ENCODE measurements around the gene TTLL9. TPM values are rescaled to one million over a fixed set of nuclear protein-coding genes. Genes with fewer than 3 reads are reported as not detected.

Gene TTLL9
- total RNA-seq, 1 donor from 2014 or later: 0.37 TPM

GRCh38 chr20:31988430-31989015, 118.1 kb downstream of the TTLL9 start:
- DNase-seq (ENCODE audit: low spot score): no peak
- Mint-ChIP-seq H3K4me3 (ENCODE audit: unreplicated experiment) (no peak overlapping the region), H3K9me3 (ENCODE audit: low read depth) (no peaks in the 10 kb centered on the region), H3K27ac (ENCODE audit: unreplicated experiment) (no peak overlapping the region), H3K4me1 (ENCODE audit: low read depth) (no peaks in the 10 kb centered on the region), H3K36me3 (ENCODE audit: low read depth) (no peaks in the 10 kb centered on the region), H3K27me3 (ENCODE audit: low read depth) (peaks cover 20% of the 10 kb centered on the region)
- no peak for TF ChIP-seq CTCF (IDR thresholded peaks at IDR 0.05)

DNA sequence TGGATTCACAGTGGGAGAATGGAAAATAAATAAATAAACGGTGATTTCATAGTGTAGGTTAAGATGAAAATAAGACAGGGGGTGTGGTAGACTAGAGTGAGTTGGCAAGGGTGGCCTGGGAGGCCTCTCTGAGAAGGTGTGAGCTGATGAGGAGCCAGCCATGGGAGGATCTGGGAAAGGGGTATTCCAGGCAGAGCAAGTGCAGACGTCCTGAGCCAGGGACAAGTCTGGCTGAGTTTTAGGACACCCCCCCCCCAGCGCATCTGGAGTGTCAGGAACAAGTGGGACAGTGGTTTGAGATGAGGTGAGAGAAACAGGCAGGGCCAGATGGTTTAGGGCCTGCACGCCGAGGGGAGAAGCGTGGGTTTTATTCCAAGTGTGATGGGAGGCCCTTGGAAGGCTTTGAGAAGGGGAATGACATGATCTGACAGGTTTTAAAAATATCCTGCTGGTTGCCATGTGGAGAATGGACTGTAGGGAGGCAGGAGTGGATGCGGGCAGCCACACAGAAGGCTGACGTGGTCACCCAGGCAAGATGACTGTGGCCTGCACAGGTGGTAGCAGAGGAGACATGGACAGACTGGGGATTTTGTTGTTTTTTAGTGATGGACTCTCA, 118.7 kb downstream of the TTLL9 start:
- Mint-ChIP-seq H3K4me1 (ENCODE audit: low read depth) (no peaks in the 10 kb centered on the region), H3K4me3 (ENCODE audit: unreplicated experiment) (no peak overlapping the region), H3K27ac (ENCODE audit: unreplicated experiment) (no peak overlapping the region), H3K9me3 (ENCODE audit: low read depth) (no peaks in the 10 kb centered on the region), H3K27me3 (ENCODE audit: low read depth) (peaks cover 26% of the 10 kb centered on the region), H3K36me3 (ENCODE audit: low read depth) (no peaks in the 10 kb centered on the region)
- TF ChIP-seq CTCF (IDR thresholded peaks at IDR 0.05): no peak
- no peak for DNase-seq (ENCODE audit: low spot score)

- H3K27ac Mint-ChIP-seq (ENCODE audit: unreplicated experiment): no peak overlapping the region
- no peak for DNase-seq (ENCODE audit: low spot score)
- no peaks in the 10 kb centered on the region for H3K4me1 Mint-ChIP-seq (ENCODE audit: low read depth)
- H3K27me3 Mint-ChIP-seq (ENCODE audit: low read depth): peaks cover 41% of the 10 kb centered on the region
- H3K4me3 Mint-ChIP-seq (ENCODE audit: unreplicated experiment): no peak overlapping the region
- no peaks in the 10 kb centered on the region for H3K36me3 Mint-ChIP-seq (ENCODE audit: low read depth)
- TF ChIP-seq CTCF (IDR thresholded peaks at IDR 0.05): no peak
- no peaks in the 10 kb centered on the region for H3K9me3 Mint-ChIP-seq (ENCODE audit: low read depth)
These were observed 120.4 kb downstream of the TTLL9 start for GRCh38 chr20:31990641-31991338.

- no peak for DNase-seq (ENCODE audit: low spot score)
- no peaks in the 10 kb centered on the region for H3K36me3 Mint-ChIP-seq (ENCODE audit: low read depth)
- no peak overlapping the region for H3K4me3 Mint-ChIP-seq (ENCODE audit: unreplicated experiment)
- no peak for TF ChIP-seq CTCF (IDR thresholded peaks at IDR 0.05)
- no peaks in the 10 kb centered on the region for H3K9me3 Mint-ChIP-seq (ENCODE audit: low read depth)
- H3K27ac Mint-ChIP-seq (ENCODE audit: unreplicated experiment): no peak overlapping the region
- H3K27me3 Mint-ChIP-seq (ENCODE audit: low read depth): peaks cover 47% of the 10 kb centered on the region
- no peaks in the 10 kb centered on the region for H3K4me1 Mint-ChIP-seq (ENCODE audit: low read depth)
These were observed 120.9 kb downstream of the TTLL9 start for GRCh38 chr20:31991339-31991705.

DNA sequence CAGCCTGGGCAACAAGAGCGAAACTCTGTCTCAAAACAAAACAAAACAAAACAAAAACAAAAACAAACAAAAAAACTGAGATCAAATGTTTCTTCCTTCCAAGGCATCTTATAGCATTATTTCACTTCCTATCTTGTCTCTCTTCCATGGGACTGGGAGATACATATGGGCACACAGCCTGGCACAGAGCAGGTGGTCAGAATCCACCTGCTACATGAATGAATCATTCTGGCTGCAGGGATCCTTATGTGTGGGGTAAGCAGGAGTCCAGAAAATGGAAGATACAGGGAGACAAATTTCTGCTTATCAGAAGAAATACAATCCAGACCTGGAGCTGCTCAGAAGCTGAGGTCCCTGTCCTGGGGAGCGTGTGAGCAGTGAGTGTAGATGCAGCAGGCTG, 121.7 kb downstream of the TTLL9 start:
- H3K27ac Mint-ChIP-seq (ENCODE audit: unreplicated experiment): no peak overlapping the region
- TF ChIP-seq CTCF (IDR thresholded peaks at IDR 0.05): no peak
- peaks cover 1% of the 10 kb centered on the region for H3K36me3 Mint-ChIP-seq (ENCODE audit: low read depth)
- peaks cover 53% of the 10 kb centered on the region for H3K27me3 Mint-ChIP-seq (ENCODE audit: low read depth)
- no peaks in the 10 kb centered on the region for H3K9me3 Mint-ChIP-seq (ENCODE audit: low read depth)
- no peak overlapping the region for H3K4me3 Mint-ChIP-seq (ENCODE audit: unreplicated experiment)
- DNase-seq (ENCODE audit: low spot score): no peak
- H3K4me1 Mint-ChIP-seq (ENCODE audit: low read depth): no peaks in the 10 kb centered on the region

Other genes starting within 250 kb of the TTLL9 start
- not detected in 3 replicates for gene COX4I2, start 232.7 kb upstream of the TTLL9 start, total RNA-seq
- 55.9 to 96.1 TPM (median 90.7 TPM) in 3 replicates for gene BCL2L1, start 147.8 kb upstream of the TTLL9 start, total RNA-seq
- 20.2 to 51.0 TPM (median 49.6 TPM) in 3 replicates for gene TPX2, start 131.3 kb upstream of the TTLL9 start, total RNA-seq
- gene MYLK2, start 51.3 kb upstream of the TTLL9 start, total RNA-seq: 1.3 to 3.3 TPM (median 2.9 TPM) in 3 replicates
- gene FOXS1, start 25.0 kb upstream of the TTLL9 start, total RNA-seq: 54.1 to 192 TPM (median 185 TPM) in 3 replicates
- gene DUSP15, start 107 bp upstream of the TTLL9 start, total RNA-seq: 3.6 to 11.6 TPM (median 11.5 TPM) in 3 replicates
- gene PDRG1, start 81.4 kb downstream of the TTLL9 start, total RNA-seq: 8.9 to 19.0 TPM (median 15.2 TPM) in 3 replicates
- 0.02 TPM in 1 of 3 replicates, not detected in the others for gene XKR7, start 97.5 kb downstream of the TTLL9 start, total RNA-seq
- not detected in 3 replicates for gene CCM2L, start 139.8 kb downstream of the TTLL9 start, total RNA-seq
- gene HCK, start 181.6 kb downstream of the TTLL9 start, total RNA-seq: not detected in 3 replicates
- gene TM9SF4, start 239.1 kb downstream of the TTLL9 start, total RNA-seq: 64.8 to 87.9 TPM (median 83.7 TPM) in 3 replicates

Measured in chondrocyte (in vitro differentiated cells).